ENCODE results near the gene NSF.

GRCh38 chr17:46788796-46789195 is 198.3 kb downstream of the NSF start:
- TF ChIP-seq CTCF (IDR thresholded peaks at IDR 0.05; ENCODE audit: low read depth, low read length) = no peak
- no peak for TF ChIP-seq EZH2phosphoT487 (IDR thresholded peaks at IDR 0.05; ENCODE audit: low read depth)

All from OCI-LY3 (cell line).